OCI-LY3 (cell line): ENCODE data around the gene ST3GAL3.

Source experiments
- H2AFZ ChIP-seq: fragments of 200-600, 300-600 bp; shearing (Covaris generic); 2 replicates; pipeline ENCODE4 v1.6.0; 2014; ENCODE audit warnings: antibody characterized with exemption, low read depth, low read length
- H3K27ac ChIP-seq: fragments of 200-600, 300-600 bp; sonication (generic); 2 replicates; pipeline ENCODE4 v1.5.1; 2014; ENCODE audit warnings: mild to moderate bottlenecking, low read length, moderate library complexity, mixed read lengths
- H3K27me3 ChIP-seq: fragments of 200-600, 300-600 bp; sonication (generic); 2 replicates; pipeline ENCODE4 v1.6.1; 2014; ENCODE audit warnings: low read depth, low read length, mixed read lengths
- H3K36me3 ChIP-seq: fragments of 200-600, 300-600 bp; sonication (generic); replicated peaks from 2 replicates; pipeline ENCODE3; 2014; ENCODE audit warnings: low read depth, low read length, mixed read lengths
- H3K4me1 ChIP-seq: fragments of 300-600, 200-600 bp; sonication (generic); 2 replicates; pipeline ENCODE4 v1.6.1; 2014; ENCODE audit warnings: low read length, mixed read lengths
- H3K4me2 ChIP-seq: fragments of 200-600, 300-600 bp; sonication (generic); 2 replicates; pipeline ENCODE4 v1.6.1; 2014; ENCODE audit warnings: low read length, mixed read lengths
- H3K4me3 ChIP-seq: fragments of 300-600, 200-600 bp; sonication (generic); 2 replicates; pipeline ENCODE4 v1.5.1; 2014; ENCODE audit warnings: antibody characterized with exemption, mild to moderate bottlenecking, low read length, moderate library complexity
- H3K79me2 ChIP-seq: fragments of 300-600, 200-600 bp; shearing (Covaris generic); 2 replicates; pipeline ENCODE4 v1.6.1; 2014; ENCODE audit warnings: mild to moderate bottlenecking, low read length, mixed read lengths
- H3K9ac ChIP-seq: fragments of 300-600, 200-600 bp; shearing (Covaris generic); 2 replicates; pipeline ENCODE4 v1.6.0; 2014; ENCODE audit warnings: mild to moderate bottlenecking, low read length, moderate library complexity
- H3K9me3 ChIP-seq: fragments of 200-600, 300-600 bp; shearing (Covaris generic); 2 replicates; pipeline ENCODE4 v1.6.1; 2014; ENCODE audit warnings: low read length, mixed read lengths; ENCODE audit not compliant: insufficient read depth
- H4K20me1 ChIP-seq: fragments of 200-600, 300-600 bp; sonication (generic); 2 replicates; pipeline ENCODE4 v1.6.1; 2016; ENCODE audit warnings: low read length, mixed read lengths; ENCODE audit not compliant: insufficient read depth
- EZH2phosphoT487 ChIP-seq: fragments of 200-600 bp; shearing (Covaris generic); IDR thresholded peaks from 2 replicates; pipeline ENCODE4 v1.6.1; 2018; ENCODE audit warnings: antibody characterized with exemption, mixed run types, low read depth
- TF ChIP-seq, protein P1 (sequence below): fragments of 200-600, 300-600 bp; sonication (generic); IDR thresholded peaks from 2 replicates; pipeline ENCODE4 v1.5.1; 2014; ENCODE audit warnings: antibody characterized with exemption, low read length, low read depth

Gene ST3GAL3

DNA sequence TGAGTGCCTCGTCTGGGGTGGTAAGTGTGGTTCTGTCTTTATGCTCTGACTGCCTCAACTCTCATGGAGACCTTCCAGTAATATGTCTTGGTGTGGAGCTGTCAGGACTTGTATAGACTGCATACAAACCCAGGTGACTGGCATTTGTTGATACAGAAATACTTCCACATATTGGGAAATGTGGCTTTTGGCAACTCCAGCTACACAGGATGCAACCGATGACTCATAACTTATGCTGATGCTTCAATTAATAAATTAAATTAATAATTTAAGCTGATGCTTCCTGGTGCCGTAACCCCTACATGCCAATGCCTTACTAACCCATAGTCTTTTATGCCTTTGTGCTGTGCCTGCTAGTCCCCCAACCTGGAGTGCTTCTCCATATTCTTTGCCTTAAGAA is 154.0 kb downstream of the ST3GAL3 start:
- no peaks in the 10 kb centered on the region for H3K27me3 ChIP-seq
- no peaks in the 10 kb centered on the region for H3K79me2 ChIP-seq
- no peaks in the 10 kb centered on the region for H3K36me3 ChIP-seq
- H3K9me3 ChIP-seq = no peaks in the 10 kb centered on the region
- no peak overlapping the region for H3K27ac ChIP-seq
- H4K20me1 ChIP-seq = no peaks in the 10 kb centered on the region
- no peak overlapping the region for H3K4me3 ChIP-seq
- TF ChIP-seq EZH2phosphoT487 = no peak
- TF ChIP-seq, protein P1, sequence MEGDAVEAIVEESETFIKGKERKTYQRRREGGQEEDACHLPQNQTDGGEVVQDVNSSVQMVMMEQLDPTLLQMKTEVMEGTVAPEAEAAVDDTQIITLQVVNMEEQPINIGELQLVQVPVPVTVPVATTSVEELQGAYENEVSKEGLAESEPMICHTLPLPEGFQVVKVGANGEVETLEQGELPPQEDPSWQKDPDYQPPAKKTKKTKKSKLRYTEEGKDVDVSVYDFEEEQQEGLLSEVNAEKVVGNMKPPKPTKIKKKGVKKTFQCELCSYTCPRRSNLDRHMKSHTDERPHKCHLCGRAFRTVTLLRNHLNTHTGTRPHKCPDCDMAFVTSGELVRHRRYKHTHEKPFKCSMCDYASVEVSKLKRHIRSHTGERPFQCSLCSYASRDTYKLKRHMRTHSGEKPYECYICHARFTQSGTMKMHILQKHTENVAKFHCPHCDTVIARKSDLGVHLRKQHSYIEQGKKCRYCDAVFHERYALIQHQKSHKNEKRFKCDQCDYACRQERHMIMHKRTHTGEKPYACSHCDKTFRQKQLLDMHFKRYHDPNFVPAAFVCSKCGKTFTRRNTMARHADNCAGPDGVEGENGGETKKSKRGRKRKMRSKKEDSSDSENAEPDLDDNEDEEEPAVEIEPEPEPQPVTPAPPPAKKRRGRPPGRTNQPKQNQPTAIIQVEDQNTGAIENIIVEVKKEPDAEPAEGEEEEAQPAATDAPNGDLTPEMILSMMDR = no peak
- no peaks in the 10 kb centered on the region for H3K4me1 ChIP-seq
- no peak overlapping the region for H2AFZ ChIP-seq
- no peak overlapping the region for H3K4me2 ChIP-seq
- no peak overlapping the region for H3K9ac ChIP-seq

DNA sequence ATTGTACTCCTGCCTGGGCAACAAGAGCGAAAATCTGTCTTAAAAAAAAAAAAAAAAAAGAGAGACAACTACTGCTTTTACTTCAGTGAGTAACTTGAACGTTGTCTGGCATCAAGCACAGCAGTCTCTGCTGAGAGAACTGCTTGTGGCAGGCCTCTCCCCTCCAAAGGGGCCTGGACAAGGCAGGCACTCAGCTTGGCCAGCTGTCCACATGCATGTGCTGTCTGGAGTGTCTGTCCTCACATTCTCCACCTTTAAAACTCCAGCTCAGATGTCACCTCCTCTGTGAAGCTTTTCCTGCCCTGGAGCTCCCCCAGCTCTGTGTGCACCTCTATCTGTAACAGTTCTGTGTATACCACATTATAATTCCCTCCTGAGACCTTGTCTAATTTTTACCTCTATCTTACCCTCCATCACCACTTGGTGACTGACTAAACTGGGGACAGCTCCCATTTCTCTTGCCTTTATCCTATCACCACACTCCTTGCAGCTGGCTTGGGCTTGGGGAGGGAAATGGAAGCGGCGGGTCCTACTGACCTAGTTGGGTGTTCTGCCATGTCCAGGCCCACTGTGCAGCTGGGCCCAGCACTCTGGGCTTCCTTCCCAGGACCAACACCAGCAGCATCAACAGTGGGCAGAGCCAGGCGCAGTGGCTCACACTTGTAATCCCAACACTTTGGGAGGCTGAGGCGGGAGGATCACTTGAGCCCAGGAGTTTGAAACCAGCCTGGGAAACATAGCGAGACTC is 154.8 kb downstream of the ST3GAL3 start:
- no peak overlapping the region for H3K27ac ChIP-seq
- no peaks in the 10 kb centered on the region for H3K36me3 ChIP-seq
- H2AFZ ChIP-seq = no peak overlapping the region
- H3K4me2 ChIP-seq = no peak overlapping the region
- no peaks in the 10 kb centered on the region for H3K79me2 ChIP-seq
- H3K4me3 ChIP-seq = no peak overlapping the region
- H3K9ac ChIP-seq = no peak overlapping the region
- H3K27me3 ChIP-seq = no peaks in the 10 kb centered on the region
- no peaks in the 10 kb centered on the region for H3K4me1 ChIP-seq
- TF ChIP-seq, protein P1 = no peak
- TF ChIP-seq EZH2phosphoT487 = no peak
- H3K9me3 ChIP-seq = no peaks in the 10 kb centered on the region
- H4K20me1 ChIP-seq = no peaks in the 10 kb centered on the region

DNA sequence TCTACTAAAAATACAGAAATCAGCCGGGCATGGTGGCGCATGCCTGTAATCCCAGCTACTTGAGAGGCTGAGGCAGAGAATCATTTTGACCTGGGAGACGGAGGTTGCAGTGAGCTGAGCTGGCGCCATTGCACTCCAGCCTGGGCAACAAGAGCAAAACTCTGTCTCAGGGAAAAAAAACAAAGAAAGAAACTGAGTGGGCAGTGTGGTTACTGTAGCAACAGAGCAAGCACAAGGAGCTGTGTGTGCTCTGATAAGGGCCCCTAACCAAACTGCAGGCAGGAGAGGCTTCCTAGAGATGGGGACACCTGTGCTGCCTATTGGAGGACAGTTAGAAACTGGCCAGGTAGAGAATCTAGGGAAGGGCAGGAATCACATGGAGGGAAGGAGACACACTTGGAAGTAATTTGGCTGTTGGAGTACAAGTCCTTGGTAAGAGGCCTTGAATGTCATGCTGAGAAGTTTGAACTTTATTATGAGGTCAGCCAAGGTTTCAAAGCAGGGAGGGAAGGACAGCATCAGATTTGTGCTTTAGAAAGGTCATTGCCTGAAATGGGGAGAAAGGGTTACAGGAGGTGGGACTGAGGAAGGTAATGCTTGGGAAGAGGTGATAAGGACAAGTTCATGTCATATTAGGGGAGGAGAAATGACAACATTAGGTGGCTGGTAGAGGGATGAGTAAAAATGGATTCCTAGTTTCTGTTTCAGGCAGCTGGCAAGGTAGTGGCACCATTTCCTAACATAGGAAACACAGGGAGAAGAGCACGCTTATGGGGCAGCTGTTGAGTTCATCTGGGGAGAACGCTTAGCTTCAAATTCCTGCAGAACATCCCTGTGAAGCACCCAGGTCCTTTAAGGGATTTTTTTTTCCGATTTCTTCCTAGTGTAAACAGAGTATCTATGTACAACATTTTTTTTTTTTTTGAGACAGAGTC is 157.0 kb downstream of the ST3GAL3 start:
- H3K4me2 ChIP-seq = no peak overlapping the region
- H3K9ac ChIP-seq = no peak overlapping the region

DNA sequence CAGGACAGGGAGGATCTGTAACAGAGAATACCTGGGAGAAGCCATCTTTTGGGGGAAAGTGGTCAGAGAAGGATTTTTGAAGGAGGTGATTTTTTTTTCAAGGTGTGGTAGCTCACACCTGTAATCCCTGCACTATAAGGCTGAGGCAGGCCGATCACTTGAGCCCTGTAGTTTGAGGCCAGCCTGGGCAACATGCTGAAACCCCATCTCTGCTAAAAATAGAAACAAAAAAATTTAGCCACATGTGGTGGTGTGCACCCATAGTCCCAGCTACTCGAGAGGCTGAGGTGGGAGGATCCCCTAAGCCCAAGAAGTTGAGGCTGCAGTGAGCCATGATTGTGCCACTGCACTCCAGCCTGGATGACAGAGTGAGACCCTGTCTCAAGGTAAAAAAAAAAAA is 158.9 kb downstream of the ST3GAL3 start:
- Histone ChIP-seq H3K4me2 (no peak overlapping the region), H3K4me1 (no peaks in the 10 kb centered on the region), H3K79me2 (no peaks in the 10 kb centered on the region), H4K20me1 (no peaks in the 10 kb centered on the region), H3K4me3 (no peak overlapping the region), H2AFZ (no peak overlapping the region), H3K27me3 (no peaks in the 10 kb centered on the region), H3K36me3 (no peaks in the 10 kb centered on the region), H3K27ac (no peak overlapping the region), H3K9me3 (no peaks in the 10 kb centered on the region), H3K9ac (no peak overlapping the region)
- TF ChIP-seq, protein P1 = no peak
- TF ChIP-seq EZH2phosphoT487 = no peak

More for the DNA sequence above, 157.0 kb downstream of the ST3GAL3 start:
- no peaks in the 10 kb centered on the region for H3K4me1 ChIP-seq
- no peaks in the 10 kb centered on the region for H3K27me3 ChIP-seq
- no peak overlapping the region for H2AFZ ChIP-seq
- H4K20me1 ChIP-seq = no peaks in the 10 kb centered on the region
- no peak overlapping the region for H3K4me3 ChIP-seq
- no peaks in the 10 kb centered on the region for H3K36me3 ChIP-seq
- H3K79me2 ChIP-seq = no peaks in the 10 kb centered on the region
- H3K9me3 ChIP-seq = no peaks in the 10 kb centered on the region
- no peak overlapping the region for H3K27ac ChIP-seq
- TF ChIP-seq, protein P1 = no peak
- no peak for TF ChIP-seq EZH2phosphoT487
